ENCODE measurements around the gene CCHCR1.

CCHCR1 gene

DNA sequence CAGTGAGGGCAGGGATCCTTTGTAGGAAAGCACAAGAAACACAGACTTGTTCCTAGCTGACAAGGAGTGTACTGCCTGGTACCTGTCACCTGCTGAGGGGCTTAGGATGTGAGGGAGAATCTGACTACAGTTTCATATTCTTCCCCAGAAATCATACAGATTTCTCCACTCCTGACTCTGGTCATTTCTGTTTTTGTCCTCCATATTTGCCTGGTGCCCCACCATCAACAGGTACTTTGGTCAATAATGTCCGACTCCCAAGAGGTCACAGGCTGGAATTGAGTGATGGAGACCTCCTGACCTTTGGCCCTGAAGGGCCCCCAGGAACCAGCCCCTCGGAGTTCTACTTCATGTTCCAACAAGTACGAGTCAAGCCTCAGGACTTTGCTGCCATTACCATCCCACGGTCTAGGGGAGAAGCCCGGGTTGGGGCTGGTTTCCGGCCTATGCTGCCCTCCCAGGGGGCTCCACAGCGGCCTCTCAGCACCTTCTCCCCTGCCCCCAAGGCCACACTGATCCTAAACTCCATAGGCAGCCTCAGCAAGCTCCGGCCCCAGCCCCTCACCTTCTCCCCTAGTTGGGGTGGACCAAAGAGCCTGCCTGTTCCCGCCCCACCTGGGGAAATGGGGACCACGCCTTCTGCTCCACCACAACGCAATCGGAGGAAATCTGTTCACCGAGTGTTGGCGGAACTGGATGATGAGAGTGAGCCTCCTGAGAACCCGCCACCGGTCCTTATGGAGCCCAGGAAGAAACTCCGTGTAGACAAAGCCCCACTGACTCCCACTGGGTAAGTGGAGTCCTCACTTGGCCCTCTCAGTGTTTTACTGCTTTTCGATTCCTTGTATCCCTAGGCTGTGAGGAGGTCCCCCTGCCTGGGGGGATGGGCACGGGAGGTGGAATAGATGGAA lies 3.9 kb upstream of the CCHCR1 start:
- peaks cover 18% of the 10 kb centered on the region; the same call in 1 of the 2 replicates for H3K36me3 ChIP-seq (ENCODE audit: insufficient read depth, low read length)
- no peak overlapping the region for H3K9ac ChIP-seq (ENCODE audit: low read depth, low read length)
- no peaks in the 10 kb centered on the region for H3K9me3 ChIP-seq (ENCODE audit: control insufficient read depth, insufficient read depth, low read length)
- H3K4me1 ChIP-seq (ENCODE audit: insufficient read depth, low read length): peaks cover 22% of the 10 kb centered on the region

DNA sequence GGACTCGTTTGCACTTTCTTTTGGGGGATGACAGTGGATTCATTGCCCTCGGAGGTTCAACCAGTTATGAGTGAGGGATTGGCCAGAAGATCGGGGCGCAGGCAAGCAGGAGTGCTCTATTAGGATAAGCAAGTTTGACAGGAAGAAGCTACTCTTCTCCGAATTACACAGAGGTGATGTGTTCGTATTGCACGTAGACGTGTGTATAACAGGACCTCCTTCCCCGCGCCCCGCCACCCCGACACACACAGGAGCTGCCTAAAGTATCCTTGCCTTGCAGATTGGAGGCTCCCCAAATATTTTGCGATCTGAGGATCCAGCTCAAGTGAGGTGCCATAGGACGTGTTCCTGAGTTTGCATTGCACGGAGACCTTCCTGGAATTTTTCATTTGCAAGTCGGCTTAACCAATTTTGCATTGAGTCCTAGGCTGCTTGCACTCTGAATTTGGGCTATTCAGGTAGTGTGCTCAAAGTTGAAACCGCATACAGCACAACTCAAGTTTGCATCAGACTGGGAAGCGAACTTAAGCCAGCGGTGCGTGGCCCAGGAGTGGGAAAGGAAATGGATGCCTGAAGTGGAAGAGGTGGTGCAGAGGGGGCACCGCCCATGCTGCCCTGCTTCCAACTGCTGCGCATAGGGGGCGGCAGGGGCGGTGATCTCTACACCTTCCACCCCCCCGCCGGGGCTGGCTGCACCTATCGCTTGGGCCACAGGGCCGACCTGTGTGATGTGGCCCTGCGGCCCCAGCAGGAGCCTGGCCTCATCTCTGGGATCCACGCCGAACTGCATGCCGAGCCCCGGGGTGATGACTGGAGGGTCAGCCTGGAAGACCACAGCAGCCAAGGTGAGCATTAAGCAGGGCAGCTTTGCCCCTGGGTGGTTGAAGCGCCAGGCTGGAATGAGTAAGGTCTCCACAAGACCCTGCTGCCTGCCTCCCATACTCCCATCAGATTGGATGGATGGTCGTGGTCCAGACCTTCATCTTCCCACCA lies 1.6 kb upstream of the CCHCR1 start:
- Histone ChIP-seq H3K4me1 (ENCODE audit: insufficient read depth, low read length) (peaks cover 19% of the 10 kb centered on the region), H3K9ac (ENCODE audit: low read depth, low read length) (peak overlapping the region; percentile 67), H3K36me3 (ENCODE audit: insufficient read depth, low read length) (peaks cover 18% of the 10 kb centered on the region; the same call in 1 of the 2 replicates), H3K9me3 (ENCODE audit: control insufficient read depth, insufficient read depth, low read length) (no peaks in the 10 kb centered on the region)

DNA sequence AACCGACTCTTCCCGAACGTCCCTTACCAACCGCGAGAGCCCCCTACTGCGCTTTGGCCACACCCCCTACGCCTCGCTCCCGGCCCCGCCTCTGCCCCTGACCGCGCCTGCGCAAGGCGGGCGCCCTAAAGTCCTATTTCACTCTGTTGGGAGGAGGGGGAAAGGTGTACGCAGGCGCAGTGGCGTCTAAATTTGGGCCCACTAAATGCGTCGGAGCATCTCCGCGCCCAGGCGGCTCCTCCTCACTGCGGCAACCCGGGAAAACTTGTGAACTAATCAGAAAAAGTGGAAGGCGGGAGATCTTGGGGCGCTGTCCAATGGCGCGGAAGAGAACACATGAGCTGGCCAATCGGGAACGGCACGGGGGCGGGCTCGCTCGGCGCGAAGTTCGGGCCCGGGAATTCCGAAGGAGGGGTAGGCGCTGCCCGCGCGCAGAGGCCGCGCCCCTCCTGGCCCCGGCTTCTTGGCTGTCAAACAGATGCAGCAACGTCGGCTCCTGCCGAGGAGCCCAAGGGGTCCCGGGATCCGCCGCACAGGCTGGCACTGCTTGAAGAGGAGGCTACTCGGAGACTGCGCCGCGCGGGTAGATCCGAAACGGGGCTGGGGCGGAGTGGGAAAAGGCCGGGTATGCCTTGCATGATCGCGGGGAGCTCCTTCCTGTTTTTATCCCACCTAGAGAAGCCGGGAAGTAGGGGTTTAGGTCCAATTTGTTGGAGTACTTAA lies 699 bp upstream of the CCHCR1 start, which contains the start of gene TCF19:
TSS of gene TCF19 (plus strand) at position 450 of the 723 bp plus-strand sequence. CDS start 881 bp downstream, outside the sequence.
- Histone ChIP-seq H3K9me3 (ENCODE audit: control insufficient read depth, insufficient read depth, low read length) (no peaks in the 10 kb centered on the region), H3K36me3 (ENCODE audit: insufficient read depth, low read length) (peaks cover 14% of the 10 kb centered on the region; the same call in 1 of the 2 replicates), H3K4me1 (ENCODE audit: insufficient read depth, low read length) (peaks cover 19% of the 10 kb centered on the region), H3K9ac (ENCODE audit: low read depth, low read length) (peak within 1 kb of the TSS; percentile 67)

DNA sequence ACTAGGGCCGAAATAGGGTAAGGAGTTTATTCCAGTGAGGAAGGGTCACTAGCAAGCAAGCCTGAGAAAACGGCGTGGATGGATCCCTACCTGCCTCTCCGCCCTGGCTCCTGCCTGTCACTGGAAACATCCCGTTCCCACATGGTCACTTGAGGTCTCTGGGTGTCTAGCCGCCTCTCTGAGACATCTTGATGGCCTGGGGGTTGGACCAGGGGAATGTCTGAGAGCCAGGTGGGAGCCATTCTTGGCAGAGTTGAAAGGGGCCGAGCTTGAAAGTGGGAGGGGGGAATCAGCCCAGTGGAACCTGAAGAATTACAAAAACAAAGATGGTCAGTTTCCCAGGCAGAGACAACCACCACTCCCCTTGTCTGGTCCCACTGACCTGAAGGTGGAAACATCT lies 961 bp downstream of the CCHCR1 start:
- Histone ChIP-seq H3K9me3 (ENCODE audit: control insufficient read depth, insufficient read depth, low read length) (no peaks in the 10 kb centered on the region), H3K4me1 (ENCODE audit: insufficient read depth, low read length) (peaks cover 10% of the 10 kb centered on the region; the same call in 1 of the 2 replicates), H3K9ac (ENCODE audit: low read depth, low read length) (no peak overlapping the region), H3K36me3 (ENCODE audit: insufficient read depth, low read length) (peaks cover 4% of the 10 kb centered on the region; the same call in 1 of the 2 replicates)

DNA sequence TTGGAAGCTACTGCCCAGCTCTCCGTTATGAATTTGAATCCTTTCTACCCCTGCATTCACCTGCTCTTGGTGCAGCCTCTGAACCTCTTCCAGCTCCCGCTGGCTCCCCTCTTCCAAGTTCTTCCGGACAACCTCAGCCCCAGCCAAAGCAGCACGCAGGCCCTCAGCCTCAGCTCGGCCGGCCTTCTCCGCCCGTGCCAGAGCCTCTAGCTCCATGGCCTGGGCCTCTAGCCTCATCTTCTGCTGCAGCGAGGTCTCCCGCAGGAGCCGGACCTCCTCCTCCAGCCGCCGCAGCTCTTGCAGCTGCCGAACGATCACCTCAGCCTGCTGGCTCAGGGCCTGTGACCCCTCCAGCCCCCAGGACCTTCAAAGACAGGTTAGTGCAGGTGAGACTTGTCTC lies 3.2 kb downstream of the CCHCR1 start:
- H3K4me1 ChIP-seq (ENCODE audit: insufficient read depth, low read length): 0 out of 2 replicates have a peak, but pooled peaks cover 10% of the 10 kb centered on the region

DNA sequence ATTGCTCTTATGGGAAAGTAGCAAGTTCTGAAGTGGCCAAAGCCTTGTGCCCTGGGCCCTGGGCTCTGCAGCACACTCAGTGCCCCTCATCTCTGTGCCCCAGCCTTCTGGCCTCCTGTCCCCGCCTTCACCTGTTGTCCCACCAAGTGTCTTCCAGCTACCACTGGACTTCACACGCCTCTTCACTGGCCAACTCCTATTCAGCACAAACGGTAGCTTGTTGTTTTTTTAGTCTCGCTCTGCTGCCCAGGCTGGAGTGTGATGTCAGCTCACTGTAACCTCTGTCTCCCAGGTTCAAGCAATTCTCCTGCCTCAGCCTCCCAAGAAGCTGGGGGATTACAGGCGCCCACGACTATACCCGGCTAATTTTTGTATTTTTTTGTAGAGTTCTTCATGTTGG lies 4.8 kb downstream of the CCHCR1 start:
- no peaks in the 10 kb centered on the region for H3K9me3 ChIP-seq (ENCODE audit: control insufficient read depth, insufficient read depth, low read length)
- H3K9ac ChIP-seq (ENCODE audit: low read depth, low read length): no peak overlapping the region
- peaks cover 8% of the 10 kb centered on the region for H3K36me3 ChIP-seq (ENCODE audit: insufficient read depth, low read length)
- H3K4me1 ChIP-seq (ENCODE audit: insufficient read depth, low read length): 0 out of 2 replicates have a peak, but pooled peaks cover 10% of the 10 kb centered on the region

More for the DNA sequence above, 3.2 kb downstream of the CCHCR1 start:
- no peaks in the 10 kb centered on the region for H3K9me3 ChIP-seq (ENCODE audit: control insufficient read depth, insufficient read depth, low read length)
- H3K36me3 ChIP-seq (ENCODE audit: insufficient read depth, low read length): peaks cover 4% of the 10 kb centered on the region
- H3K9ac ChIP-seq (ENCODE audit: low read depth, low read length): no peak overlapping the region

DNA sequence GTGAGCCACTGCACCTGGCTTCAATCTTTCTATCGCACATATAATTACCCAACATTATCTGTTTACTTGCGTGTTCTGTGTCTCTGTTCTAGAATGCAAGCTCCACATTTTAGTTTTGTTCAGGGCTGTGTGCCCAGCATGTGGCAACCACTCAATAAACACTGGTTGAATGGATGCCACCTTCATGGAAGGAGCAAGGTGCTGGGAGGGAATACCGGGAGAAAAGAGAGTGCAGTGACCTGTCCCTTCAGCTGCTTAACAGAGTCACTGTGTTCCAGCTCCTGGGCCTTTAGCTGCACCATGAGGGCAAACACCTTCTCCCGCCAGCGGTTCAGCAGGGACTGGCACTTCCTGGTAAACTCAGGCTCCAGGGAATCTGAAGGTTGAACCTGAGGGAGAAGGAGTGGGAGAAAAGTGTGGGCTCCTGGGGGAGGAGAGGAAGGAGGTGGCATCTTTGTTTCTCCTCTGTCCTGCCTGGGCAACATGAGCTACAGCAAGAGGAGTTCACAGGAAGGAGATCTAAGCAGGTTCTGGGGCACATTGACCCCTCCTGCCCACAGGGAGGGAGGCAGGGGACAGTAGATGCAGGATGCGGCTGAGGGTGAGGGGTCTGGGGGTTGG lies 7.7 kb downstream of the CCHCR1 start:
- Histone ChIP-seq H3K4me1 (ENCODE audit: insufficient read depth, low read length) (no peaks in the 10 kb centered on the region), H3K9me3 (ENCODE audit: control insufficient read depth, insufficient read depth, low read length) (no peaks in the 10 kb centered on the region), H3K9ac (ENCODE audit: low read depth, low read length) (no peak overlapping the region), H3K36me3 (ENCODE audit: insufficient read depth, low read length) (peaks cover 8% of the 10 kb centered on the region)

DNA sequence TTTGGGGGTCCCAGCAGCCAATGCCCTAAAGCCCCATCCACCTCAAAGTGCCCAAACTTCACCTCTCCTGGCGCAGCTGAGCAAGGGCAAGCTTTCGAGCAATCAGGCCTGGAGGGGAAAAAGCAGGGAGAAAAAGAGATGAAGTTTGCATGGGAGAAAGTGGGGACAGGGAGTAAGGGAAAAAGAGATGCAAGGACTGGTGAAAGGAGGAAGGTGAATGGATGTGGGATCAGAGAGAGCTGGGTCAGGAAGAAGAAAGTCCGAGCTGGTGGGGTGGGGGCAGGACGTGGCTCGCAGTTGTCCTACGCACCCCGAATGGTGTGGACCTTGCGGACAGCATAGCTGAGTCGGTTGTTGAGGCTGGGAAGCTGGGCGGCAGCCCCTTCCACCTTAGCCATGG lies 12.2 kb downstream of the CCHCR1 start:
- Histone ChIP-seq H3K9ac (ENCODE audit: low read depth, low read length) (no peak overlapping the region), H3K36me3 (ENCODE audit: insufficient read depth, low read length) (peaks cover 3% of the 10 kb centered on the region; the same call in 1 of the 2 replicates), H3K9me3 (ENCODE audit: control insufficient read depth, insufficient read depth, low read length) (no peaks in the 10 kb centered on the region), H3K4me1 (ENCODE audit: insufficient read depth, low read length) (peaks cover 18% of the 10 kb centered on the region)

DNA sequence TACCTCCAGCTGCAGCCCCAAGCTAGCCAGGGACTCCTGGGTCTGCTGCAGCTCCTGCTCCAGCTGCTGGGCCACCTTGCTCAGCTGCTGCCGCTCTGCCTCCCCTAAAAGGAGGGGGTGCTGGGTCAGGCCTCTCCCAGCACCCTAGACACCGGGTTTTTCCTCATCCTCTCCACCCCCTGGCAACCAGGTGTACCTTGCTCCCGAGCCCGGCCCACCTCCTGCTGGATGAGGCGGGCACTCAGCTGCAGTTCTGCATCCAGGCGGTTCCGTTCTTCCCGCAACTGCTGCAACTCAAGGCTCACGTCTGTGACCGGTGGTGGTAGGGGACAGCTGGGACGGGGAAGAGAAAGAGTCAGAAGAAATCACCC lies 12.6 kb downstream of the CCHCR1 start:
- Histone ChIP-seq H3K9ac (ENCODE audit: low read depth, low read length) (no peak overlapping the region), H3K4me1 (ENCODE audit: insufficient read depth, low read length) (peaks cover 18% of the 10 kb centered on the region), H3K36me3 (ENCODE audit: insufficient read depth, low read length) (peaks cover 3% of the 10 kb centered on the region; the same call in 1 of the 2 replicates), H3K9me3 (ENCODE audit: control insufficient read depth, insufficient read depth, low read length) (no peaks in the 10 kb centered on the region)

DNA sequence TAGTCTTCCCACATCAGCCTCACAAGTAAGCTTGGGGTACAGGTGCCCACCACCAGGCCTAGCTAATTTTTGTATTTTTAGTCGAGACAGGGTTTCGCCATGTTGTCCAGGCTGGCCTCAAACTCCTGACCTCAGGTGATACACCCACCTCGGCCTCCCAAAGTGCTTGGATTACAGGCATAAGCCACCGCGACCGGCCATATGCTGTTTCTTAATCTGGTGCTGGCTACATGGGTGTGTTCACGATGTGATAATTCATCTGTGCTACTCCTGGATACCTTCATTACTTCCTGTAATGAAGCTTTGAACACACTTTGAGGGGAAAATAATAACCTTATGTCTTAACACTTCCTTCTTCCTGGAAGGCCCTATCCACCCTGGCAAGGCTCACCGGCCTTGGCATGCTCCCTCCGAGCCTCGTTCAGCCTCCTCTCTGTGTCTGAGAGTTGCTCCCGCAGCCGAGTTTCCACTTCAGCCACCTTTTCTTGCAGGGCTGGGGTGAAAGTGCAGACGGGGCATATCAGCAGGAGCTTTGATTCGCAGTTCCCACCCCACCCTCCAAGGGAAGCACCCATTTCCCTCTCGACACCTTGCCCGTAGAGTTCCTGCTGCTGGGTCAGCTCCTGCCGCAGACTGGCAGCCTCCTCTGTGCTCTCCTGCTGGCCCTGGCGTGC lies 13.2 kb downstream of the CCHCR1 start:
- Histone ChIP-seq H3K4me1 (ENCODE audit: insufficient read depth, low read length) (peaks cover 24% of the 10 kb centered on the region), H3K9ac (ENCODE audit: low read depth, low read length) (no peak overlapping the region), H3K36me3 (ENCODE audit: insufficient read depth, low read length) (peaks cover 3% of the 10 kb centered on the region; the same call in 1 of the 2 replicates), H3K9me3 (ENCODE audit: control insufficient read depth, insufficient read depth, low read length) (no peaks in the 10 kb centered on the region)

DNA sequence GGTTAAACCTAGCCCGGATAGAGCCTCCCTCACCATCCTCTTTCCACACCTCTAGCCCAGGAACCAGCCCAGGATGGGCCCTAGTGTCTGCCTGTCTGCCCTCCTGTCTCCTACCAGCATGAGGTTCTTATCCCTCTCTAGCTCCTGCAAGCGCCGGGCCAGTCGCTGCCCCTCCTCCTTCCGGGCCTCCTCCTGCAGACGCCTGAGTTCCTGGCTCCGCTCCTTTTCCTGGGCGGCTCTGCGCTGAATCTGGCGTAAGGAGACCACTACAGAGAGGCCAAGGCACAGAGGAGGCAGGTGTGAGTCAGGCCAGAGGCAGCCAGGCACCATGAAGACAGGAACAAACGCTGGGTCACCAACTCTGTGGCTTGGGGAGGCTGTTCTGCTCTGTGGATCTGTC lies 14.5 kb downstream of the CCHCR1 start:
- H3K36me3 ChIP-seq (ENCODE audit: insufficient read depth, low read length): peaks cover under 1% of the 10 kb centered on the region; the same call in 1 of the 2 replicates
- no peak overlapping the region for H3K9ac ChIP-seq (ENCODE audit: low read depth, low read length)
- H3K9me3 ChIP-seq (ENCODE audit: control insufficient read depth, insufficient read depth, low read length): no peaks in the 10 kb centered on the region
- peaks cover 32% of the 10 kb centered on the region for H3K4me1 ChIP-seq (ENCODE audit: insufficient read depth, low read length)

DNA sequence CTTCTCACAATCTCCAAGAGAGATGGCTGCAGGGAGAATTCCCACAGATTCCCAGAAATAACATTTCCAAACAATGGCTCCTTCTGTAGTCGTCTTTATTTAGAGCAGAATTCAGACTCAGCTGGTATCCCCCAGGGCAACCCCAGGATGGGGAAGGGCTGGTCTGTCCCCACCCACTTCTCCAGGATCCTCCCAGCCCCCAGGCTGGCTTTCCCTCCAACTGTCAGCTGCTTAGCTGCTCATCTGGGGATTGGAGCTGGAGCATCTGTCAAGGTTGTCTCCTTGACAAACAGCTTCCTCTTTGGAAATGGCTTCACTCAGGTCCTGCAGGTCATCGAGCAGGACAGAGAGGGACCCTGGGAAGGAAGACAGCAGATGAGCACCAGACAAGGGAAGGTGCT lies 15.2 kb downstream of the CCHCR1 start:
- Histone ChIP-seq H3K9me3 (ENCODE audit: control insufficient read depth, insufficient read depth, low read length) (no peaks in the 10 kb centered on the region), H3K4me1 (ENCODE audit: insufficient read depth, low read length) (peaks cover 37% of the 10 kb centered on the region), H3K9ac (ENCODE audit: low read depth, low read length) (no peak overlapping the region), H3K36me3 (ENCODE audit: insufficient read depth, low read length) (no peaks in the 10 kb centered on the region; the same call in 1 of the 2 replicates)

DNA sequence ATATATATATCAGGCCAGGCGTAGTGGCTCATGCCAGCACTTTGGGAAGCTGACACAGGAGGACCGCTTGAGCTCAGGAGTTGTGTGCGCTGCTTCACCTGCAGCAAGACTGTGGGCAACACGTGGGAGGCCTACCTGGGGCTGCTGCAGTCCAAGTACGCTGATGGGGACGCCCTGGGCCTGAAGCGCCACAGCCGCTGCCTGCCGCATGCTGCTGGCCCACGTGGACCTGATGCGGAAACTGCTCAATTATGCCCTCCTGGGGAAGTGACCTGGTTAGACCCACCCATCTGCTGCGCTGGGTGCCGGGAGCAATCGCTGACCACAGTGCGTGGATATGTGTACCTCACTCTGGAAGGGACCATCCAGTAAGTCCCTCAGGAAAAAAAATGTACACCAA lies 17.0 kb downstream of the CCHCR1 start:
- H3K9ac ChIP-seq (ENCODE audit: low read depth, low read length): no peak overlapping the region
- H3K36me3 ChIP-seq (ENCODE audit: insufficient read depth, low read length): no peaks in the 10 kb centered on the region; the same call in 1 of the 2 replicates
- H3K4me1 ChIP-seq (ENCODE audit: insufficient read depth, low read length): peaks cover 37% of the 10 kb centered on the region
- no peaks in the 10 kb centered on the region for H3K9me3 ChIP-seq (ENCODE audit: control insufficient read depth, insufficient read depth, low read length)

All from ES-I3 (cell line).